WTC11 (cell line): ENCODE results near the gene GALNT2.

ENCODE experiments used
- CTCF ChIP-seq: fragments of 200-600 bp; IDR thresholded peaks from 2 replicates; pipeline ENCODE4 v1.8.0; 2022; ENCODE audit warnings: antibody characterized with exemption
- FOXK1 ChIP-seq: sonication (generic); formaldehyde crosslinking; IDR thresholded peaks from 2 replicates; pipeline ENCODE4 v1.8.0; 2022; ENCODE audit warnings: mild to moderate bottlenecking, moderate library complexity, missing genetic modification reagents
- GABPB1 ChIP-seq: sonication (generic); formaldehyde crosslinking; IDR thresholded peaks from 2 replicates; pipeline ENCODE4 v1.8.1; 2023; ENCODE audit warnings: mild to moderate bottlenecking, missing genetic modification reagents
- NR3C1 ChIP-seq: sonication (generic); formaldehyde crosslinking; conservative IDR thresholded peaks from 2 replicates; pipeline ENCODE4 v1.8.1; 2023; ENCODE audit warnings: low read depth, mild to moderate bottlenecking, missing genetic modification reagents
- TCF7 ChIP-seq: sonication (generic); formaldehyde crosslinking; IDR thresholded peaks from 2 replicates; pipeline ENCODE4 v1.8.0; 2022; ENCODE audit warnings: mild to moderate bottlenecking, low read depth, missing genetic modification reagents, moderate library complexity
- ZNF281 ChIP-seq: sonication (generic); formaldehyde crosslinking; IDR thresholded peaks from 2 replicates; pipeline ENCODE4 v1.8.0; 2023; ENCODE audit warnings: mild to moderate bottlenecking, missing genetic modification reagents
- TF ChIP-seq, protein P1 (sequence below): sonication (generic); formaldehyde crosslinking; IDR thresholded peaks from 2 replicates; pipeline ENCODE4 v1.8.0; 2022; ENCODE audit warnings: mild to moderate bottlenecking, missing genetic modification reagents

- TF ChIP-seq CTCF (no peak), ZNF281 (CRISPR knock-in tag) (no peak), FOXK1 (no peak), GABPB1 (CRISPR knock-in tag) (no peak), NR3C1 (no peak), TCF7 (CRISPR knock-in tag) (no peak)
- TF ChIP-seq, protein P1, sequence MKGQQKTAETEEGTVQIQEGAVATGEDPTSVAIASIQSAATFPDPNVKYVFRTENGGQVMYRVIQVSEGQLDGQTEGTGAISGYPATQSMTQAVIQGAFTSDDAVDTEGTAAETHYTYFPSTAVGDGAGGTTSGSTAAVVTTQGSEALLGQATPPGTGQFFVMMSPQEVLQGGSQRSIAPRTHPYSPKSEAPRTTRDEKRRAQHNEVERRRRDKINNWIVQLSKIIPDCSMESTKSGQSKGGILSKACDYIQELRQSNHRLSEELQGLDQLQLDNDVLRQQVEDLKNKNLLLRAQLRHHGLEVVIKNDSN, result no peak
Measured at GRCh38 chr1:230175839-230176238, 108.8 kb downstream of the GALNT2 start.
